HCT116 (cell line): Measurements from ENCODE around the gene HIGD2B.

Experiments
- CTCF ChIP-seq, 3 experiments: fragments of 200-600 bp in 1 of 3; sonication (generic) in 1 of 3; IDR thresholded peaks in 2 of 3; conservative IDR thresholded peaks in 1 of 3; 2 replicates each; pipeline ENCODE4 v1.5.1; 2012 to 2017; ENCODE audit warnings: low read depth in 2 of 3, low read length in 2 of 3, antibody characterized with exemption in 1 of 3, borderline replicate concordance in 1 of 3, control low read depth in 1 of 3, mild to moderate bottlenecking in 1 of 3, mixed read lengths in 1 of 3, mixed run types in 1 of 3, moderate library complexity in 1 of 3; ENCODE audit not compliant: insufficient read depth in 1 of 3
- ZNF274 ChIP-seq: fragments of 200-500 bp; sonication (Bioruptor generic); IDR thresholded peaks from 2 replicates; pipeline ENCODE4 v1.6.1; 2014; ENCODE audit warnings: mild to moderate bottlenecking, low read depth, low read length, inconsistent platforms

- TF ChIP-seq CTCF (IDR thresholded peaks at IDR 0.05 in 2 of 3, conservative IDR thresholded peaks at IDR 0.05 in 1 of 3; ENCODE audit: borderline replicate concordance in 1 of 3, insufficient read depth in 1 of 3, low read depth in 2 of 3, low read length in 2 of 3) (no peak), ZNF274 (no peak)
These were observed 9.1 kb downstream of the HIGD2B start for GRCh38 chr15:72676838-72677237.
